Measurements from ENCODE around the gene EFNA5. TPM values are rescaled to one million over a fixed set of nuclear protein-coding genes. Genes with fewer than 3 reads are reported as not detected.

EFNA5 gene
- total RNA-seq, 2 donors from 2014 or later, result 5.6 to 7.2 TPM

DNA sequence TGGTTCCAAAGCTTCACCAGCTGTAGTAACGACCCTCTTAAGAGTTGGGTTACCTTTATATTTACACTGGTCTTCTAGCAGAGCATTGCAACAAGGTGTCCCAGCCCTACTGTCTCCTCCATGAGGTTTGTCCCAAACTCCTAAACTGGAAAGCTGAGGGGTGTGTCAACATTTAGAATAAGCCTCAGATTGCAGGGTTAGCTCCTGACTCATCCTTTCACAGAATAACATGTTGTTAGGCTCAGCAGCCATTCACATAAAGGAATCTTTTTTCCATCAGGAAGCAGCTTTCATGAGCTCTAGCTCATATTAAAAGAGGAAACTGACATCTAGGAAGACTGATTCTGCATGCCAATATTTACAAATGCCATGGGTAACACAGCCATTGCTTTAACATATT lies 238.7 kb downstream of the EFNA5 start:
- no peak overlapping the region for H3K27ac ChIP-seq
- no peak overlapping the region for H3K4me3 ChIP-seq
- no peaks in the 10 kb centered on the region for H3K36me3 ChIP-seq
- 76% methylated on average over 1 of the region's 1 CpG for WGBS
- H3K9me3 ChIP-seq, result no peaks in the 10 kb centered on the region
- no peaks in the 10 kb centered on the region for H3K27me3 ChIP-seq (replicated peaks; ENCODE audit: insufficient read depth)
- TF ChIP-seq CTCF (IDR thresholded peaks at IDR 0.05) (no peak), POLR2AphosphoS5 (IDR thresholded peaks at IDR 0.05) (no peak), POLR2A (IDR thresholded peaks at IDR 0.05) (no peak)
- H3K4me1 ChIP-seq (replicated peaks), result no peaks in the 10 kb centered on the region
- intact Hi-C loops (cut with DNase I), result no loop called here
- no peak for DNase-seq (ENCODE audit: low spot score)

- Histone ChIP-seq H3K9me3 (no peaks in the 10 kb centered on the region), H3K36me3 (no peaks in the 10 kb centered on the region), H3K27me3 (replicated peaks; ENCODE audit: insufficient read depth) (no peaks in the 10 kb centered on the region), H3K4me3 (no peak overlapping the region), H3K4me1 (replicated peaks) (no peaks in the 10 kb centered on the region), H3K27ac (no peak overlapping the region)
- no peak for TF ChIP-seq POLR2AphosphoS5 (IDR thresholded peaks at IDR 0.05)
- TF ChIP-seq CTCF (IDR thresholded peaks at IDR 0.05), result no peak
- DNase-seq (ENCODE audit: low spot score), result no peak
- intact Hi-C loops (cut with DNase I), result no loop called here
- 86% methylated on average over 4 of the region's 4 CpGs for WGBS
Observed at GRCh38 chr5:107431536-107431935, 239.2 kb downstream of the EFNA5 start.

DNA sequence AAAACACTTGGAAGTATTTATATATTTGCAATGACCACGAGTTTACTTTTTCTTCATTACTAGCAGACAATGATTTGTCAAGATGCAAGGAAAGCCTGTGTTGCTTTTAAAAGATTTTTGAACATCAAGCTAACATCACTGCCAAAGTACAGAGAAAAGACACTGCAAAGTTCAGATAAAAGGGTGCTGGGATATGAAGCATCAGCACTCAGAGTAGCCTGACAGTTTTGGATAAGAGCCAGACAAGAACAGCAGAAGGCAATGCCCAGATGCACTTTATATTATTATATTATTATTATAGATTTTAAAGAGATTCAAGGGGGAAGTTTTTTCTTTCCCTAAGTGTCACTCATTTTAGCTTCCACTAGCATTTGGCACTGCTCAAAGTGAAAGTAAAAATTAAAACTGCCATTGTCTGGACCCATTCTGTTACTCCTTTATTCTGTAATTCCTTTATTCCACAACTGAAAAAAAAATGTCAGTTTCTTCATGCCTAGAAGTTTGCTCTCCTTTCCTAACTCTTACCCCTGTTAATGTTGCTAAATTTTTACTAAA lies 240.6 kb downstream of the EFNA5 start:
- H3K27ac ChIP-seq, result no peak overlapping the region
- H3K27me3 ChIP-seq (replicated peaks; ENCODE audit: insufficient read depth), result no peaks in the 10 kb centered on the region
- WGBS, result 28% methylated on average over 1 of the region's 1 CpG
- intact Hi-C loops (cut with DNase I), result no loop called here
- no peaks in the 10 kb centered on the region for H3K4me1 ChIP-seq (replicated peaks)
- no peaks in the 10 kb centered on the region for H3K9me3 ChIP-seq
- H3K4me3 ChIP-seq, result no peak overlapping the region
- H3K36me3 ChIP-seq, result no peaks in the 10 kb centered on the region
- no peak for DNase-seq (ENCODE audit: low spot score)
- TF ChIP-seq POLR2AphosphoS5 (IDR thresholded peaks at IDR 0.05), result no peak
- TF ChIP-seq POLR2A (IDR thresholded peaks at IDR 0.05), result no peak
- TF ChIP-seq CTCF (IDR thresholded peaks at IDR 0.05), result no peak

GRCh38 chr5:107428303-107428813 lies 242.4 kb downstream of the EFNA5 start:
- intact Hi-C loops (cut with DNase I), result loop anchor here (10.0 kb wide), 1 partner anchor 246 kb away; the partner anchor contains the start of gene EFNA5
- Histone ChIP-seq H3K9me3 (no peaks in the 10 kb centered on the region), H3K4me3 (no peak overlapping the region), H3K27me3 (replicated peaks; ENCODE audit: insufficient read depth) (no peaks in the 10 kb centered on the region), H3K27ac (no peak overlapping the region), H3K4me1 (replicated peaks) (no peaks in the 10 kb centered on the region), H3K36me3 (no peaks in the 10 kb centered on the region)
- 75% methylated on average over 4 of the region's 4 CpGs for WGBS
- DNase-seq (ENCODE audit: low spot score), result no peak
- no peak for TF ChIP-seq CTCF (IDR thresholded peaks at IDR 0.05)
- no peak for TF ChIP-seq POLR2A (IDR thresholded peaks at IDR 0.05)
- TF ChIP-seq POLR2AphosphoS5 (IDR thresholded peaks at IDR 0.05), result no peak

GRCh38 chr5:107426872-107427271 lies 243.9 kb downstream of the EFNA5 start:
- TF ChIP-seq POLR2AphosphoS5 (IDR thresholded peaks at IDR 0.05), result no peak
- no peak for TF ChIP-seq POLR2A (IDR thresholded peaks at IDR 0.05)
- no peak overlapping the region for H3K4me3 ChIP-seq
- DNase-seq (ENCODE audit: low spot score), result no peak
- H3K27me3 ChIP-seq (replicated peaks; ENCODE audit: insufficient read depth), result no peaks in the 10 kb centered on the region
- no peak overlapping the region for H3K27ac ChIP-seq
- WGBS, result 97% methylated on average over 6 of the region's 6 CpGs
- no peaks in the 10 kb centered on the region for H3K4me1 ChIP-seq (replicated peaks)
- no peaks in the 10 kb centered on the region for H3K9me3 ChIP-seq
- intact Hi-C loops (cut with DNase I), result loop anchor here (10.0 kb wide), 1 partner anchor 248 kb away; the partner anchor contains the start of gene EFNA5
- H3K36me3 ChIP-seq, result no peaks in the 10 kb centered on the region

Measured in prostate gland (tissue), 2 donors.